Retinal pigment epithelial cell (primary cell): ENCODE data around the gene DHODH.

Experiments used
- DNase-seq: peaks from one replicate; pipeline ENCODE4 v3.0.0-alpha.2; 2010; ENCODE audit warnings: low read depth
- H3K4me3 ChIP-seq: 2 replicates; pipeline ENCODE4 v1.5.1; 2011; ENCODE audit warnings: mild to moderate bottlenecking, low read length, control low read depth, moderate library complexity
- CTCF ChIP-seq: conservative IDR thresholded peaks from 2 replicates; pipeline ENCODE4 v1.5.1; 2011; ENCODE audit warnings: low read depth, low read length, control low read depth, inconsistent platforms

DHODH gene

DNA sequence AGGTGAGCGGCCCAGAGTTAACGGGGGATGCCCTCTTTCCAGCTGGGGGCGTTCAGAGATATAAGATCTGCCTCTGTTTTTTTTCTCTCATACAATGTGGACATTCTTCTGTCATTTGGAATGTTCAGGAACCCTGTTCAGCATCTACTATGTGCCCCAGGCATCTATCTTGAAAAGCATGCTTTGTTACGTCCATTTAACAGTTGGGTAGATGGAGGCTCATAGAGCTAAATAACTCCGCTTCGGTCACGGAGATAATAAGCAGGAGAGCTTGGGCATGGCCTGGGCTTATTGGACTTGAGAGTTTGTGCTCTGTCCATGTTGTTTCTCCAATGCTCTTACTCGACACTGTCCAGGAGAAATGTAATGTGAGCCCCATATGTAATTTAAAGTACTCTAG lies 6.1 kb downstream of the DHODH start:
- DNase-seq: no peak
- H3K4me3 ChIP-seq: no peak overlapping the region
- TF ChIP-seq CTCF: no peak

DNA sequence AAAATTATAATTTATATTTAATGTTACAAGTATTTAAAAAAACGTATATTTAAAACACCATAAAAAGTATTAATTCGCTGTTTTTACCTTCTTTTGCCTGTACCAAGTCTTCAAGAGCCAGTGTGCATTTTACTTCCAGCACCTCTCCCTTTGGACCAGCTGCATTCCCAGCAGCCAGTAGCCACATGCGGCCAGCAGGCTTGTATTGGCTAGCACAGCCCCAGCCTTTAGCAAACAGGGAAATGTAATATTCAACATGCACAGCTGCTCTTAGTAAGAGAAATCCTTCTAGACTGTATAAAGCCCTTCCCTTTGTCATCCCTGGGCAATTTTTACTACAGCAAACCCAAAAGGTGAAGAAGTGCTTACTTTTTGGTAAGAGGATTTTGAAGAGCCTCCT lies 6.6 kb downstream of the DHODH start:
- no peak for DNase-seq
- no peak for TF ChIP-seq CTCF
- H3K4me3 ChIP-seq: no peak overlapping the region

- no peak for DNase-seq
- no peak overlapping the region for H3K4me3 ChIP-seq
- no peak for TF ChIP-seq CTCF
Observed at GRCh38 chr16:72018470-72018869, 9.9 kb downstream of the DHODH start.

DNA sequence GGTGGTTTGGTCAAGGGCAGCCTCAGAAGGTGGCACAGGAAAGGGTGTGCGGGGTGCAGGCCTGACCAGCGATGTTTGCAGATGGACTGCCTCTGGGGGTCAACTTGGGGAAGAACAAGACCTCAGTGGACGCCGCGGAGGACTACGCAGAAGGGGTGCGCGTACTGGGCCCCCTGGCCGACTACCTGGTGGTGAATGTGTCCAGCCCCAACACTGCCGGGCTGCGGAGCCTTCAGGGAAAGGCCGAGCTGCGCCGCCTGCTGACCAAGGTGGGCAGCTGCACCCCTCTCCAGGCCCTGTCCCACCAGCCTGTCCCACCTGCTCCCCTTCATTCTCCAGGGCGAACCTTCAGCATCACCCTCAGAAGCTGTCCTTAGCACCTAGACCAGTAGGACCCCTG lies 12.5 kb downstream of the DHODH start:
- no peak overlapping the region for H3K4me3 ChIP-seq
- no peak for DNase-seq
- peak; percentile 51 for TF ChIP-seq CTCF

DNA sequence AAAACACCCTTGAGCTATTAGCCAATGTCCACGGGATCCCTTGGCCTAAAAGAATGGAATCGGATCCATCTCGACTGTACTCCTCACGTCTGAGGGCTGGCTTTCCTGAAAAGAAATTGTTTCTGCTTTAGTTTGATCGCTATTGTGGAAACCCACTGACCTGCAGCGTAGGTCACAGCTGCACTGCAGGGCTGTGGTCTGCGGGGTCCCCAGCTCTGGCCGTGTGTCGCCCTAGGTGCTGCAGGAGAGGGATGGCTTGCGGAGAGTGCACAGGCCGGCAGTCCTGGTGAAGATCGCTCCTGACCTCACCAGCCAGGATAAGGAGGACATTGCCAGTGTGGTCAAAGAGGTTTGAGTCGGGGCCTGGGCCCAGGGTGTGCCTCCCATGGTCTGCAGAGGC lies 13.6 kb downstream of the DHODH start:
- DNase-seq: no peak

GRCh38 chr16:72023962-72024361 lies 15.4 kb downstream of the DHODH start:
- no peak for TF ChIP-seq CTCF
- no peak for DNase-seq
- no peak overlapping the region for H3K4me3 ChIP-seq

More for the DNA sequence above, 13.6 kb downstream of the DHODH start:
- TF ChIP-seq CTCF: no peak
- no peak overlapping the region for H3K4me3 ChIP-seq

DNA sequence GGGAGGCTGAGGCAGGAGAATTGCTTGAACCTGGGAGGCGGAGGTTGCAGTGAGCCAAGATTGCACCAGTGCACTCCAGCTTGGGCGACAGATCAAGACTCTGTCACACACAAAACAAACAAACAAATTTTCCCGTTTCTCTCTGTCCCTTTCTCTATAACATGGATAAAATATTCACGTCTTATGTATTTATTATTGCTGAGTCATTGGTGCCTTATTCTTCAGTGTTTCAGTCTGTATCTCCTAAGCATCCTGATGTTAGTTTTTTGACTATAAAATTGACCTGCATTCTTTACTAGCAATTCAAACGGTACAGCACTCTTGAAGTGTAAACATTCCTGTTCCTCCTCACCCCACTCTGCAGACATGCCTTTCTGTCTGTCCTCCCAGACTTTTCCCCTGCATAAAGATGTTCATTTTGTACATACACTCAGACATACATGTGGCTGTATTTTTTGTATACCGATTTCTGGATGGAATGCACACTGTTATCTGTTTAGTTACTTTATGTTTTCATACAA lies 16.4 kb downstream of the DHODH start:
- H3K4me3 ChIP-seq: no peak overlapping the region
- TF ChIP-seq CTCF: no peak
- no peak for DNase-seq
